CD4-positive, alpha-beta T cell treated with Interleukin-1 beta for 1 hour (primary cell): ENCODE data around the gene ADAM12.

Experiments used
- DNase-seq, 2 donors: peaks; one replicate each; pipeline ENCODE4 v3.0.0-alpha.2; 2020 to 2022

ADAM12 gene

GRCh38 chr10:126170776-126171175, 217.5 kb downstream of the ADAM12 start:
- DNase-seq: no peak

- no peak for DNase-seq
Measured at GRCh38 chr10:126170371-126170770, 217.9 kb downstream of the ADAM12 start.

- no peak for DNase-seq
Measured at GRCh38 chr10:126169899-126170298, 218.4 kb downstream of the ADAM12 start.

GRCh38 chr10:126166797-126167196, 221.5 kb downstream of the ADAM12 start:
- no peak for DNase-seq

GRCh38 chr10:126165874-126166273, 222.4 kb downstream of the ADAM12 start:
- no peak for DNase-seq

- DNase-seq: no peak
Measured at GRCh38 chr10:126163506-126163905, 224.8 kb downstream of the ADAM12 start.

- no peak for DNase-seq
Measured at GRCh38 chr10:126161691-126162090, 226.6 kb downstream of the ADAM12 start.

GRCh38 chr10:126160971-126161630, 227.2 kb downstream of the ADAM12 start:
- no peak for DNase-seq

- DNase-seq: no peak
Measured at GRCh38 chr10:126160571-126160970, 227.7 kb downstream of the ADAM12 start.

GRCh38 chr10:126158133-126158892, 230.0 kb downstream of the ADAM12 start:
- DNase-seq: no peak

- no peak for DNase-seq
Measured at GRCh38 chr10:126157189-126157588, 231.1 kb downstream of the ADAM12 start.

- DNase-seq: no peak
Measured at GRCh38 chr10:126156503-126156902, 231.8 kb downstream of the ADAM12 start.

- no peak for DNase-seq
Measured at GRCh38 chr10:126156012-126156411, 232.3 kb downstream of the ADAM12 start.

GRCh38 chr10:126155528-126155927, 232.7 kb downstream of the ADAM12 start:
- no peak for DNase-seq

- no peak for DNase-seq
Measured at GRCh38 chr10:126153711-126154628, 234.3 kb downstream of the ADAM12 start.

GRCh38 chr10:126147866-126148587, 240.2 kb downstream of the ADAM12 start:
- no peak for DNase-seq

GRCh38 chr10:126146771-126147170, 241.5 kb downstream of the ADAM12 start:
- DNase-seq: no peak

- no peak for DNase-seq
Measured at GRCh38 chr10:126143117-126143516, 245.2 kb downstream of the ADAM12 start.

- DNase-seq: no peak
Measured at GRCh38 chr10:126140746-126141273, 247.5 kb downstream of the ADAM12 start.

GRCh38 chr10:126137562-126138221, 250.6 kb downstream of the ADAM12 start:
- DNase-seq: no peak

- DNase-seq: no peak
Measured at GRCh38 chr10:126135941-126136595, 252.2 kb downstream of the ADAM12 start.
